Brain microvascular endothelial cell (primary cell): Measurements from ENCODE around the gene MTERF2.
A peak's percentile ranks its signal among the peaks of the same experiment; 100 is the strongest.

Experiments
- DNase-seq: peaks from one replicate; pipeline ENCODE4 v3.0.0-alpha.2; 2020
- H3K27ac ChIP-seq: fragments of 250-450 bp; sonication (Bioruptor Pico); 2 replicates; pipeline ENCODE4 v1.5.1; 2020; ENCODE audit warnings: mild to moderate bottlenecking, moderate library complexity
- H3K27me3 ChIP-seq: fragments of 250-450 bp; sonication (Bioruptor Pico); replicated peaks from 2 replicates; pipeline ENCODE4 v1.5.1; 2020; ENCODE audit warnings: mild to moderate bottlenecking
- H3K36me3 ChIP-seq: fragments of 250-450 bp; sonication (Bioruptor Pico); replicated peaks from 2 replicates; pipeline ENCODE4 v1.5.1; 2020; ENCODE audit warnings: mild to moderate bottlenecking
- H3K4me3 ChIP-seq: 2 replicates; pipeline ENCODE4 v1.5.1; 2011; ENCODE audit warnings: low read depth, mild to moderate bottlenecking, control low read depth, low read length, moderate library complexity
- CTCF ChIP-seq: IDR thresholded peaks from 2 replicates; pipeline ENCODE4 v1.5.1; 2011; ENCODE audit warnings: low read depth, mild to moderate bottlenecking, moderate library complexity, low read length, control low read depth, inconsistent platforms; ENCODE audit errors: missing control alignments
- in situ Hi-C: cut with HindIII; loops from 2 replicates; pipeline ENCODE4 v1.10.0; 2017; ENCODE audit warnings: low sequenced_read_pairs, low pct_ligation_motif_present

Gene MTERF2

GRCh38 chr12:106973545-106973944 lies 13.4 kb downstream of the MTERF2 start:
- no peak for TF ChIP-seq CTCF
- no peak overlapping the region for H3K4me3 ChIP-seq
- H3K27ac ChIP-seq = no peak overlapping the region
- peaks cover 35% of the 10 kb centered on the region for H3K36me3 ChIP-seq
- DNase-seq = no peak
- in situ Hi-C loops = no loop called here
- H3K27me3 ChIP-seq = no peaks in the 10 kb centered on the region

GRCh38 chr12:106971065-106971464 lies 15.9 kb downstream of the MTERF2 start:
- H3K36me3 ChIP-seq = peaks cover 55% of the 10 kb centered on the region
- no peak for DNase-seq
- in situ Hi-C loops = no loop called here
- H3K4me3 ChIP-seq = no peak overlapping the region
- H3K27me3 ChIP-seq = no peaks in the 10 kb centered on the region
- no peak overlapping the region for H3K27ac ChIP-seq
- no peak for TF ChIP-seq CTCF

- Histone ChIP-seq H3K27ac (no peak overlapping the region), H3K36me3 (peaks cover 40% of the 10 kb centered on the region), H3K27me3 (no peaks in the 10 kb centered on the region), H3K4me3 (no peak overlapping the region)
- in situ Hi-C loops = no loop called here
- no peak for DNase-seq
- no peak for TF ChIP-seq CTCF
Measured at GRCh38 chr12:106964526-106964925, 22.4 kb downstream of the MTERF2 start.

- H3K27me3 ChIP-seq = no peaks in the 10 kb centered on the region
- no peak overlapping the region for H3K27ac ChIP-seq
- DNase-seq = no peak
- in situ Hi-C loops = no loop called here
- H3K4me3 ChIP-seq = no peak overlapping the region
- no peak for TF ChIP-seq CTCF
- H3K36me3 ChIP-seq = peaks cover 23% of the 10 kb centered on the region
Measured at GRCh38 chr12:106962286-106962685, 24.7 kb downstream of the MTERF2 start.

GRCh38 chr12:106960443-106960842 lies 26.5 kb downstream of the MTERF2 start:
- no peak overlapping the region for H3K4me3 ChIP-seq
- TF ChIP-seq CTCF = no peak
- no peak for DNase-seq
- peaks cover 12% of the 10 kb centered on the region for H3K36me3 ChIP-seq
- in situ Hi-C loops = no loop called here
- no peak overlapping the region for H3K27ac ChIP-seq
- H3K27me3 ChIP-seq = no peaks in the 10 kb centered on the region

GRCh38 chr12:106957583-106957982 lies 29.4 kb downstream of the MTERF2 start:
- DNase-seq = no peak
- Histone ChIP-seq H3K36me3 (peaks cover 8% of the 10 kb centered on the region), H3K27ac (no peak overlapping the region), H3K27me3 (no peaks in the 10 kb centered on the region), H3K4me3 (peak overlapping the region; percentile 94)
- in situ Hi-C loops = no loop called here
- TF ChIP-seq CTCF = no peak
